ENCODE results near the gene PTRHD1. TPM values are rescaled to one million over a fixed set of nuclear protein-coding genes. Genes with fewer than 3 reads are reported as not detected.

PTRHD1 gene
- total and polyA plus RNA-seq, 2 of the 8 experiments (the other 6 are each of a cell fraction or from before 2014, with no cell fraction given), result 46.2 to 91.9 TPM

GRCh38 chr2:24783641-24784040 is 9.6 kb downstream of the PTRHD1 start:
- DNase-seq (ENCODE audit: low read depth in 1 of 2, low spot score in 2 of 2) (no peak), FAIRE-seq (no peak)
- Histone ChIP-seq H3K79me2 (ENCODE audit: control insufficient read depth in 1 of 2, insufficient read depth in 2 of 2, low read length in 2 of 2) (no peaks in the 10 kb centered on the region), H3K56ac (replicated peaks; ENCODE audit: insufficient read length, low read depth, low read length) (no peak overlapping the region), H3K27me3 (replicated peaks in 1 of 4; ENCODE audit: control insufficient read depth in 3 of 4, extremely low read depth in 1 of 4, insufficient read depth in 3 of 4, low read length in 3 of 4) (no peaks in the 10 kb centered on the region), H3K4me2 (ENCODE audit: insufficient read depth in 1 of 2, low read depth in 2 of 2, low read length in 2 of 2) (no peak overlapping the region), H3K14ac (ENCODE audit: insufficient read length) (no peak overlapping the region), H3K27ac (ENCODE audit: low read depth, low read length) (no peak overlapping the region), H4K5ac (ENCODE audit: insufficient read length, low read depth, low read length) (no peak overlapping the region), H2BK12ac (ENCODE audit: low read depth, low read length) (no peak overlapping the region), H2AK5ac (ENCODE audit: low read depth, low read length) (no peak overlapping the region), H2BK15ac (ENCODE audit: low read length) (no peak overlapping the region), H3K18ac (ENCODE audit: extremely low read depth, low read length) (no peak overlapping the region), H2BK5ac (ENCODE audit: low read depth, low read length) (no peak overlapping the region), H2BK20ac (ENCODE audit: low read length) (no peak overlapping the region), H3K23ac (ENCODE audit: insufficient read length) (no peak overlapping the region), H3K9me3 (ENCODE audit: insufficient read depth in 2 of 2, low read depth in 1 of 2, low read length in 1 of 2) (no peaks in the 10 kb centered on the region), H3K9ac (replicated peaks in 1 of 4; ENCODE audit: extremely low read depth in 1 of 4, low read depth in 3 of 4, low read length in 3 of 4) (no peak overlapping the region), H2AFZ (ENCODE audit: low read length) (peak overlapping the region; percentile 12; the same call in 1 of the 2 replicates), H3K4me1 (replicated peaks in 1 of 4; ENCODE audit: control insufficient read depth in 3 of 4, insufficient read depth in 4 of 4, low read length in 3 of 4) (no peaks in the 10 kb centered on the region), H4K91ac (replicated peaks; ENCODE audit: insufficient read length, low read length) (no peak overlapping the region), H4K20me1 (replicated peaks in 1 of 2; ENCODE audit: control insufficient read depth in 1 of 2, insufficient read depth in 2 of 2, low read length in 2 of 2) (no peaks in the 10 kb centered on the region), H3K23me2 (ENCODE audit: low read depth, low read length) (no peaks in the 10 kb centered on the region), H3K4me3 (ENCODE audit: extremely low read depth in 1 of 4, insufficient read depth in 2 of 4, low read depth in 3 of 4, low read length in 4 of 4) (no peak overlapping the region), H2BK120ac (replicated peaks; ENCODE audit: low read depth, low read length) (no peak overlapping the region), H3K36me3 (ENCODE audit: control insufficient read depth in 2 of 4, insufficient read depth in 4 of 4, low read length in 3 of 4) (no peaks in the 10 kb centered on the region), H3K79me1 (ENCODE audit: low read depth, low read length) (no peaks in the 10 kb centered on the region), H3K4ac (replicated peaks; ENCODE audit: insufficient read length, low read depth, low read length) (no peak overlapping the region), H4K8ac (ENCODE audit: extremely low read depth, insufficient read depth, low read length) (no peak overlapping the region)
- POLR2A ChIA-PET (ENCODE audit: partially characterized antibody), result interaction anchor here (0.5 to 1.5 kb wide), 2 partner anchors 9 to 978 kb away, joined by 3 to 7 read pairs; partner anchors contain the start of genes CENPO and PTRHD1
- WGBS, 2 experiments (ENCODE audit: extremely low coverage in 1 of 2, insufficient coverage in 1 of 2, insufficient read length in 1 of 2, insufficient replicate concordance in 2 of 2, low coverage in 1 of 2, low lambda C conversion rate in 2 of 2, missing lambda C conversion rate in 1 of 2), result 100% methylated on average over 3 of the region's 3 CpGs; no CpG with 5 or more reads in 1 of the 2 experiments
- CTCF ChIA-PET (ENCODE audit: partially characterized antibody), result interaction anchor here (1.0 to 1.8 kb wide), 5 partner anchors 9 to 64 kb away, joined by 3 to 6 read pairs (median 4); partner anchors contain the start of genes CENPO and PTRHD1
- no peak for TF ChIP-seq TBP (IDR thresholded peaks at IDR 0.05; ENCODE audit: low read depth, low read length)
- no peak for TF ChIP-seq SP2 (IDR thresholded peaks at IDR 0.05; ENCODE audit: low read length)
- TF ChIP-seq SP4 (IDR thresholded peaks at IDR 0.05; ENCODE audit: low read length), result no peak
- TF ChIP-seq GTF2F1 (IDR thresholded peaks at IDR 0.05; ENCODE audit: borderline replicate concordance, low read depth, low read length), result no peak
- TF ChIP-seq JUND (IDR thresholded peaks at IDR 0.05; ENCODE audit: low read length), result no peak
- no peak for TF ChIP-seq HDAC6 (IDR thresholded peaks at IDR 0.05; ENCODE audit: low read depth, low read length)
- no peak for TF ChIP-seq KDM5A (IDR thresholded peaks at IDR 0.05; ENCODE audit: low read length)
- TF ChIP-seq ASH2L (IDR thresholded peaks at IDR 0.05; ENCODE audit: low read length), result no peak
- no peak for TF ChIP-seq SAP30 (IDR thresholded peaks at IDR 0.05; ENCODE audit: insufficient read depth, insufficient replicate concordance, low read length)
- no peak for TF ChIP-seq EGR1 (IDR thresholded peaks at IDR 0.05; ENCODE audit: borderline replicate concordance, low read depth, low read length)
- TF ChIP-seq SIX5 (IDR thresholded peaks at IDR 0.05; ENCODE audit: low read depth, low read length), result no peak
- TF ChIP-seq, protein P1, sequence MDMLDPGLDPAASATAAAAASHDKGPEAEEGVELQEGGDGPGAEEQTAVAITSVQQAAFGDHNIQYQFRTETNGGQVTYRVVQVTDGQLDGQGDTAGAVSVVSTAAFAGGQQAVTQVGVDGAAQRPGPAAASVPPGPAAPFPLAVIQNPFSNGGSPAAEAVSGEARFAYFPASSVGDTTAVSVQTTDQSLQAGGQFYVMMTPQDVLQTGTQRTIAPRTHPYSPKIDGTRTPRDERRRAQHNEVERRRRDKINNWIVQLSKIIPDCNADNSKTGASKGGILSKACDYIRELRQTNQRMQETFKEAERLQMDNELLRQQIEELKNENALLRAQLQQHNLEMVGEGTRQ (IDR thresholded peaks at IDR 0.05; ENCODE audit: low read length), result no peak
